Uterus (tissue), 4 donors: ENCODE results near the gene IFT22. TPM values are rescaled to one million over a fixed set of nuclear protein-coding genes. Genes with fewer than 3 reads are reported as not detected.
"Not testable (repeated sequence)": the region's sequence is repeated elsewhere in the genome, so short reads cannot be mapped to it uniquely, and the experiment has no call there.

ENCODE experiments used
- DNase-seq, 2 donors: peaks; one replicate each; pipeline ENCODE4 v3.0.0-alpha.2; 2019 to 2020
- H3K27ac ChIP-seq, 2 donors: fragments of 200-600 bp; sonication (generic); 1 replicate in 1 of 2; 2 replicates in 1 of 2; pipeline ENCODE4 v1.5.1; 2016 to 2018
- H3K27me3 ChIP-seq, 2 donors: fragments of 200-600 bp; sonication (generic); one replicate each; pipeline ENCODE4 v1.5.1; 2018 to 2019; ENCODE audit warnings: control low read depth in 1 of 2
- H3K36me3 ChIP-seq, 2 donors: fragments of 200-600 bp; sonication (generic); one replicate each; pipeline ENCODE4 v1.5.1; 2019; ENCODE audit warnings: control low read depth in 1 of 2
- H3K4me1 ChIP-seq, 2 donors: fragments of 200-600 bp; sonication (generic); one replicate each; pipeline ENCODE4 v1.5.1; 2018 to 2019; ENCODE audit warnings: control low read depth in 1 of 2
- H3K4me3 ChIP-seq, 2 donors: fragments of 200-600 bp; sonication (generic); 1 replicate in 1 of 2; 2 replicates in 1 of 2; pipeline ENCODE4 v1.5.1; 2018 to 2019; ENCODE audit warnings: mild to moderate bottlenecking in 1 of 2
- H3K9me3 ChIP-seq, 2 donors: fragments of 200-600 bp; sonication (generic); one replicate each; pipeline ENCODE4 v1.5.1; 2019; ENCODE audit warnings: control low read depth in 1 of 2
- POLR2A ChIP-seq, 2 donors: fragments of 450-650 bp; IDR thresholded peaks; one replicate each; pipeline ENCODE4 v1.6.1; 2016; ENCODE audit warnings: antibody characterized with exemption in 2 of 2, mild to moderate bottlenecking in 1 of 2, moderate library complexity in 1 of 2
- intact Hi-C: fragments of 100-400 bp; cut with DNase I; formaldehyde crosslinking; loops from one replicate; pipeline ENCODE4 v1.15.1; 2023; ENCODE audit warnings: low total_unique reads
- total RNA-seq, 4 donors: library from RNA; depleted of rRNA in 3 of 4; stranded (reverse); fragments of >200 nt in 3 of 4; gene quantifications; one replicate each; pipeline versions ENCODE4 v1.1.0 to v1.2.4, GENCODE V29; 2014 to 2023
- TF ChIP-seq, protein P1 (sequence below), 4 experiments: fragments of 200-600 bp in 2 of 4; fragments of 450-650 bp in 2 of 4; sonication (generic) in 2 of 4; IDR thresholded peaks; one replicate each; pipeline ENCODE4 v1.5.1; 2016 to 2019; ENCODE audit warnings: antibody characterized with exemption in 4 of 4, mild to moderate bottlenecking in 2 of 4, moderate library complexity in 1 of 4
- donor health status: DM: yes; HTN: yes; CAD: no.

Gene IFT22
- total RNA-seq, 4 donors from 2014 or later: 7.1 to 43.5 (median 27.6) TPM

DNA sequence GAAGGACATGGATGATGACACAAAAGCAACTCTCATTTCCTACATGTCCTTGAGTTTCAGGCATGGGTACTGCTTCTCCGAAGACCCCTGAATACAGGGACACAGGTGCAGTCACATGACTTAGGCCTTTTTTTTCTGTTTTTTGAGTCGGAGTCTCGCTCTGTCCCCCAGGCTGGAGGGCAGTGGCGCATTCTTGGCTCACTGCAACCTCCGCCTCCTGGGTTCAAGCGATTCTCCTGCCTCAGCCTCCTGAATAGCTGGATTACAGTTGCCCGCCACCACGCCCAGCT lies 26.8 kb downstream of the IFT22 start:
- Histone ChIP-seq H3K36me3 (no peaks in the 10 kb centered on the region), H3K27me3 (peaks cover 0 to 23% of the 10 kb centered on the region in 2 donors), H3K4me3 (no peak overlapping the region), H3K27ac (no peak overlapping the region), H3K4me1 (no peaks in the 10 kb centered on the region), H3K9me3 (no peaks in the 10 kb centered on the region)
- intact Hi-C loops: no loop called here
- TF ChIP-seq, protein P1, sequence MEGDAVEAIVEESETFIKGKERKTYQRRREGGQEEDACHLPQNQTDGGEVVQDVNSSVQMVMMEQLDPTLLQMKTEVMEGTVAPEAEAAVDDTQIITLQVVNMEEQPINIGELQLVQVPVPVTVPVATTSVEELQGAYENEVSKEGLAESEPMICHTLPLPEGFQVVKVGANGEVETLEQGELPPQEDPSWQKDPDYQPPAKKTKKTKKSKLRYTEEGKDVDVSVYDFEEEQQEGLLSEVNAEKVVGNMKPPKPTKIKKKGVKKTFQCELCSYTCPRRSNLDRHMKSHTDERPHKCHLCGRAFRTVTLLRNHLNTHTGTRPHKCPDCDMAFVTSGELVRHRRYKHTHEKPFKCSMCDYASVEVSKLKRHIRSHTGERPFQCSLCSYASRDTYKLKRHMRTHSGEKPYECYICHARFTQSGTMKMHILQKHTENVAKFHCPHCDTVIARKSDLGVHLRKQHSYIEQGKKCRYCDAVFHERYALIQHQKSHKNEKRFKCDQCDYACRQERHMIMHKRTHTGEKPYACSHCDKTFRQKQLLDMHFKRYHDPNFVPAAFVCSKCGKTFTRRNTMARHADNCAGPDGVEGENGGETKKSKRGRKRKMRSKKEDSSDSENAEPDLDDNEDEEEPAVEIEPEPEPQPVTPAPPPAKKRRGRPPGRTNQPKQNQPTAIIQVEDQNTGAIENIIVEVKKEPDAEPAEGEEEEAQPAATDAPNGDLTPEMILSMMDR (IDR thresholded peaks at IDR 0.05): no peak
- no peak for TF ChIP-seq POLR2A (IDR thresholded peaks at IDR 0.05)
- no peak for DNase-seq

DNA sequence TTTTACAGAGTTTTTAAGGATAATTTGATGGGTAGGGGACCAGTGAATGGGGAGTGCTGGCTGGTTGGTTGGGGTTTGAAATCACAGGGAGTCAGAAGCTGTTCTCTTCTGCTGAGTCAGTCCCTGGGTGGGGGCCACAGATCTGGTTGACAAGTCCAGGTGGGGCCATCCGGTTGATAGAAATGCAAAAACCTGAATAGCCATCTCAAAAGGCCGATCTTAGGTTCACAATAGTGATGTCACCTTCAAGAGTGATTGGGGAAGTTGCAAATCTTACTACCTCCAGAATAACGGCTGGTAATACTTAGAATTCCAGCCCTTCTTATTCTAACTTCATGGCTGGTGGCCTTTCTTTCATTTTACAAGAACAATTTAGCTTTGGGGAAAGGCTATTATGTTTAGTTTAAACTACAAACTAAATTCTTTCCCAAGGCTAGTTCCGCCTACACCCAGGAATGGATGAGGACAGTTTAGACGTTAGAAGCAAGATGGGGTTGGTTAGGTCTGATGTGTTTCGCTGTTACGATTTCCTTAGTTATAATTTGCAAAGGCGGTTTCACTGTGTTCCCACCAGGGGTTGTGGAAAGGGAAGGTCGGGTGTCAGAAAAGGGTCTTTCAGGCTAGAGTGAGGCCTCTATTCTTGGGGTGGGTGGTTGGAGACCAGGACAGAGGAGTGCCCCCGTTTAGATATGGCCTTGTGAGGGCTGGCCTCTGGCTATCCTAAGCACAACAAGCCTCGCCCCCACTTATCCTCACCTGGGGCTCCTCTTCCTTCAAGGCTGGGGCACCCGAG lies 27.4 kb downstream of the IFT22 start:
- intact Hi-C loops: no loop called here
- peaks cover 0 to 20% of the 10 kb centered on the region in 2 donors for H3K27me3 ChIP-seq
- no peaks in the 10 kb centered on the region for H3K9me3 ChIP-seq
- H3K4me1 ChIP-seq: no peaks in the 10 kb centered on the region
- DNase-seq: no peak
- TF ChIP-seq POLR2A (IDR thresholded peaks at IDR 0.05): no peak
- TF ChIP-seq, protein P1 (IDR thresholded peaks at IDR 0.05): no peak
- H3K4me3 ChIP-seq: no peak overlapping the region
- no peaks in the 10 kb centered on the region for H3K36me3 ChIP-seq
- no peak overlapping the region for H3K27ac ChIP-seq

- H3K9me3 ChIP-seq, H3K4me3 ChIP-seq, DNase-seq, H3K4me1 ChIP-seq, H3K27ac ChIP-seq, H3K36me3 ChIP-seq, intact Hi-C loops: not testable (repeated sequence)
- H3K27me3 ChIP-seq: peaks cover 0 to 14% of the 10 kb centered on the region in 2 donors
Measured at GRCh38 chr7:101293069-101294021, 28.3 kb downstream of the IFT22 start.

- DNase-seq, H3K36me3 ChIP-seq, H3K4me3 ChIP-seq, H3K9me3 ChIP-seq, intact Hi-C loops, H3K4me1 ChIP-seq, H3K27ac ChIP-seq, H3K27me3 ChIP-seq: not testable (repeated sequence)
Measured at GRCh38 chr7:101292566-101292965, 29.0 kb downstream of the IFT22 start.

GRCh38 chr7:101290186-101291037 lies 31.2 kb downstream of the IFT22 start:
- TF ChIP-seq, protein P1 (IDR thresholded peaks at IDR 0.05): peak; percentile 37 to 68 (median 58)
- intact Hi-C loops, H3K36me3 ChIP-seq, H3K27ac ChIP-seq, H3K9me3 ChIP-seq, H3K4me1 ChIP-seq, H3K4me3 ChIP-seq, H3K27me3 ChIP-seq: not testable (repeated sequence)
- peak; percentile 49 to 55 for DNase-seq

- intact Hi-C loops, DNase-seq, H3K27me3 ChIP-seq: not testable (repeated sequence)
Measured at GRCh38 chr7:101289687-101290086, 31.9 kb downstream of the IFT22 start.

More at GRCh38 chr7:101289687-101290086, 31.9 kb downstream of the IFT22 start:
- not testable (repeated sequence) for H3K4me3 ChIP-seq, H3K4me1 ChIP-seq, H3K36me3 ChIP-seq, H3K27ac ChIP-seq, H3K9me3 ChIP-seq
